ENCODE data around the gene ZKSCAN7. TPM values are rescaled to one million over a fixed set of nuclear protein-coding genes. Genes with fewer than 3 reads are reported as not detected.

ZKSCAN7 gene
- total RNA-seq, 1 experiment from 2014 or later, result not detected

DNA sequence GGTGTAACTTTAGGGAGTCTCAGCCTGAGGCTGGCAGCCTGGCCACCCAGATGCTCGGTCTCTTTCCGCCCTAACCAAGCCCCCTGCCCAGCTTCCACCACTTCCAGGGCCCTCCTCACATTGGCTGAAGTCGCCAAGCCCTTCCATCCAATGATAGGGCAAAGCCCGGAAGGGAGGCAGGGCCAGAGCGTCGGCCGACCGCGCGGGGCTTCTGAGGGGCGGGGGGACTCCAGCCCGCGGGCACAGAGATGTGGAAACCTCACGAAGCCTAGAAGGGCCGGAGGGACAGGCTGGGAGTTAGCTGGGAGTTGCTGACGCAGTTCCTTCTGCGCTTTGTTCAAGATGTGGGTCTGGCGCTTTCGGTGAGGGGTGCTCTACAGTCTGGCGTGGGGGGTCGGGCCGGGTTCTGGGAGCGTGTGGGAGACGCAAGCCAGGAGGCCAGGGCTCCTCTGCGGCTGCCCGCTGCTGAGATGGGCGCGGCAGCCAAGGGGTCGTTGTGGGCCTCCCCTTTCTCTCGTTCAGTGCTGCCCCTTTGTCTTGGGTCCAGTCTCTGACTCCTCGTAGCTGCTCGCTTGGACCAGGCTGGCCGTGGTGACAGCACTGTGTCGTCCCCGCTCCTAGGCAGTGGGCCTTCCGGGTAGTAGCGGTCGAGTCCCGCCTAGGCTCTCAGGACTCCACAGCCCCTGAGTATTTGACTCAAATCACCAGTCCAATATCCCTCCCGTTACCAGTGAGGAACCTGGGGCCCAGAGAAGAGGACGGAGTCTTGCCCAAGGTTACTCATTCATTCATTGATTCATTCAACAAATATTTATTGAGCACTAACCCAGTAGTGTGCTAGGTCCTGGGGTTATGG, 29.9 kb downstream of the ZKSCAN7 start, which contains the start of gene ZNF660:
Gene ZNF660, plus strand, starts transcription at position 319 of the 856 bp plus-strand sequence. CDS start 9,230 bp downstream, outside the sequence.
- Histone ChIP-seq H3K27me3 (ENCODE audit: low read length) (no peaks in the 10 kb centered on the region), H3F3A (ENCODE audit: low read length, unreplicated experiment) (no peaks in the 10 kb centered on the region), H3K9me2 (replicated peaks; ENCODE audit: low read length) (no peaks in the 10 kb centered on the region), H2AFZ (ENCODE audit: low read length) (no peak within 1 kb of the TSS), H3K27ac (ENCODE audit: low read length) (no peak within 1 kb of the TSS), H3K36me3 (ENCODE audit: low read depth, low read length) (no peaks in the 10 kb centered on the region), H3K4me1 (ENCODE audit: insufficient read depth, low read length) (no peaks in the 10 kb centered on the region; the same call in 1 of the 2 replicates), H3K4me2 (ENCODE audit: low read length) (no peak within 1 kb of the TSS), H3K4me3 (ENCODE audit: low read length) (no peak within 1 kb of the TSS), H3K79me2 (ENCODE audit: low read length) (no peaks in the 10 kb centered on the region), H3K9ac (ENCODE audit: low read length) (no peak within 1 kb of the TSS), H4K20me1 (ENCODE audit: low read length) (no peaks in the 10 kb centered on the region), H3K9me3 (ENCODE audit: low read length) (no peaks in the 10 kb centered on the region)
- BruUV-seq (replicated peaks), result no TSS peak
- TF ChIP-seq EZH2phosphoT487 (IDR thresholded peaks at IDR 0.05; ENCODE audit: borderline replicate concordance, low read length), result no peak
- TF ChIP-seq, protein P1, sequence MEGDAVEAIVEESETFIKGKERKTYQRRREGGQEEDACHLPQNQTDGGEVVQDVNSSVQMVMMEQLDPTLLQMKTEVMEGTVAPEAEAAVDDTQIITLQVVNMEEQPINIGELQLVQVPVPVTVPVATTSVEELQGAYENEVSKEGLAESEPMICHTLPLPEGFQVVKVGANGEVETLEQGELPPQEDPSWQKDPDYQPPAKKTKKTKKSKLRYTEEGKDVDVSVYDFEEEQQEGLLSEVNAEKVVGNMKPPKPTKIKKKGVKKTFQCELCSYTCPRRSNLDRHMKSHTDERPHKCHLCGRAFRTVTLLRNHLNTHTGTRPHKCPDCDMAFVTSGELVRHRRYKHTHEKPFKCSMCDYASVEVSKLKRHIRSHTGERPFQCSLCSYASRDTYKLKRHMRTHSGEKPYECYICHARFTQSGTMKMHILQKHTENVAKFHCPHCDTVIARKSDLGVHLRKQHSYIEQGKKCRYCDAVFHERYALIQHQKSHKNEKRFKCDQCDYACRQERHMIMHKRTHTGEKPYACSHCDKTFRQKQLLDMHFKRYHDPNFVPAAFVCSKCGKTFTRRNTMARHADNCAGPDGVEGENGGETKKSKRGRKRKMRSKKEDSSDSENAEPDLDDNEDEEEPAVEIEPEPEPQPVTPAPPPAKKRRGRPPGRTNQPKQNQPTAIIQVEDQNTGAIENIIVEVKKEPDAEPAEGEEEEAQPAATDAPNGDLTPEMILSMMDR (conservative IDR thresholded peaks at IDR 0.05; ENCODE audit: low read depth, low read length), result no peak
- no peak for TF ChIP-seq EZH2 (IDR thresholded peaks at IDR 0.05; ENCODE audit: low read length, unreplicated experiment)
- intact Hi-C loops (cut with micrococcal nuclease), result no loop called here
- POLR2A ChIA-PET (ENCODE audit: unreplicated experiment), result no interaction called here
- DNase-seq, result peak; percentile 26
- no peak for ATAC-seq
- CTCF ChIA-PET, result no interaction called here

DNA sequence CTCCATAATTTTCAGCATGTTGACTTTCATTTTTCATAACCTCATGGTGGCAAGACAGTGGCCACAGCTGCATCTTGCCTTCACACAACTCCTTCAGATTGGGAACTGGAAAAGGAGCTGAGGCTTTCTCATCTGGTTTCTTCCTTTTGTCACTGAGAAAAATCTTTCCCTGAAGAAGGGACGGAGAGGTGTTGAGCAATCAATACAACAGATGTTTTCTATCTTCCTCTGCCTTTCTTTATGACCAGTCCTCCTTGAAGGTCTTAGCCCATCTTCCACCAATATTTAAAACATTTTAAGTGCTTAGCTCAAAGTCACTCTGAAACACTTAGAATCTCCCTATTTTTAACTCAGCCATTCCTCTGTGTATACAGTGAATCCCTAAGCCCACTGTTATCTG, 41.6 kb downstream of the ZKSCAN7 start:
- no peaks in the 10 kb centered on the region for H4K20me1 ChIP-seq (ENCODE audit: low read length)
- H3K27me3 ChIP-seq (ENCODE audit: low read length), result no peaks in the 10 kb centered on the region
- ATAC-seq (no peak), DNase-seq (no peak)
- TF ChIP-seq EZH2phosphoT487 (IDR thresholded peaks at IDR 0.05; ENCODE audit: borderline replicate concordance, low read length), result no peak
- TF ChIP-seq EZH2 (IDR thresholded peaks at IDR 0.05; ENCODE audit: low read length, unreplicated experiment), result no peak
- TF ChIP-seq, protein P1 (conservative IDR thresholded peaks at IDR 0.05; ENCODE audit: low read depth, low read length), result no peak
- no peaks in the 10 kb centered on the region for H3K9me2 ChIP-seq (replicated peaks; ENCODE audit: low read length)
- intact Hi-C loops (cut with micrococcal nuclease), result no loop called here
- H3K4me2 ChIP-seq (ENCODE audit: low read length), result no peak overlapping the region
- no TSS peak for BruUV-seq (replicated peaks)
- ChIA-PET POLR2A (ENCODE audit: unreplicated experiment) (interaction anchor here (0.6 kb wide), 1 partner anchor 1282 kb away, joined by 3 read pairs; no protein-coding TSS in a partner anchor), CTCF (no interaction called here)
- no peak overlapping the region for H3K4me3 ChIP-seq (ENCODE audit: low read length)
- no peak overlapping the region for H2AFZ ChIP-seq (ENCODE audit: low read length)
- H3F3A ChIP-seq (ENCODE audit: low read length, unreplicated experiment), result no peaks in the 10 kb centered on the region
- H3K9ac ChIP-seq (ENCODE audit: low read length), result no peak overlapping the region
- no peaks in the 10 kb centered on the region for H3K4me1 ChIP-seq (ENCODE audit: insufficient read depth, low read length)
- H3K27ac ChIP-seq (ENCODE audit: low read length), result no peak overlapping the region
- H3K79me2 ChIP-seq (ENCODE audit: low read length), result no peaks in the 10 kb centered on the region
- no peaks in the 10 kb centered on the region for H3K36me3 ChIP-seq (ENCODE audit: low read depth, low read length)
- peaks cover 22% of the 10 kb centered on the region for H3K9me3 ChIP-seq (ENCODE audit: low read length)

DNA sequence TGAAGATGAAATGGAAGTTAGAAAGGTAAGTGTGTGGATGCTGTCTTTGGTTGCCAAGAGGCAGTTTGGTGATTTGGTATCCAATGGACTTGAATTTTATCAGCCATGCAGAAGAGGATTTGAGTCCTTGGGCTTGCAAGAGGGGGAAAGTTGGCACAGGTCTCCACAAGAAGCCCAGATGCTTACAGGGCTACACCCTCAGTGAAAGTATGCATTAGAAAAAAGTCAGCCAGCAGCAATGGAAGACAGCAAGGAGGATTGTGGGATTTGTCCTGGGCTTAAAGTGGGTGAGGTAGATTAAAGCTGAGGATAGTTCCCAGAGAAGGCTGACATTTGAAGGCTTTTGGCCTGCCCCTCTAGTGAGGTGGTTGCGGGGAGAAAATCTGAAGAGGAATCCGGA, 46.8 kb downstream of the ZKSCAN7 start:
- DNase-seq (no peak), ATAC-seq (no peak)
- BruUV-seq (replicated peaks), result no TSS peak
- no peaks in the 10 kb centered on the region for H3K79me2 ChIP-seq (ENCODE audit: low read length)
- ChIA-PET CTCF (no interaction called here), POLR2A (ENCODE audit: unreplicated experiment) (no interaction called here)
- no peak overlapping the region for H2AFZ ChIP-seq (ENCODE audit: low read length)
- H3K9me2 ChIP-seq (replicated peaks; ENCODE audit: low read length), result no peaks in the 10 kb centered on the region
- no peaks in the 10 kb centered on the region for H3K4me1 ChIP-seq (ENCODE audit: insufficient read depth, low read length)
- TF ChIP-seq EZH2phosphoT487 (IDR thresholded peaks at IDR 0.05; ENCODE audit: borderline replicate concordance, low read length) (no peak), EZH2 (IDR thresholded peaks at IDR 0.05; ENCODE audit: low read length, unreplicated experiment) (no peak)
- TF ChIP-seq, protein P1 (conservative IDR thresholded peaks at IDR 0.05; ENCODE audit: low read depth, low read length), result no peak
- no peaks in the 10 kb centered on the region for H3K27me3 ChIP-seq (ENCODE audit: low read length)
- H3F3A ChIP-seq (ENCODE audit: low read length, unreplicated experiment), result no peaks in the 10 kb centered on the region
- H3K9ac ChIP-seq (ENCODE audit: low read length), result no peak overlapping the region
- H3K4me3 ChIP-seq (ENCODE audit: low read length), result no peak overlapping the region
- H3K36me3 ChIP-seq (ENCODE audit: low read depth, low read length), result no peaks in the 10 kb centered on the region
- intact Hi-C loops (cut with micrococcal nuclease), result no loop called here
- no peak overlapping the region for H3K4me2 ChIP-seq (ENCODE audit: low read length)
- no peak overlapping the region for H3K27ac ChIP-seq (ENCODE audit: low read length)
- no peaks in the 10 kb centered on the region for H4K20me1 ChIP-seq (ENCODE audit: low read length)
- H3K9me3 ChIP-seq (ENCODE audit: low read length), result no peaks in the 10 kb centered on the region

All from PC-3 (cell line).